ENCODE measurements around the gene KCNK3.

DNA sequence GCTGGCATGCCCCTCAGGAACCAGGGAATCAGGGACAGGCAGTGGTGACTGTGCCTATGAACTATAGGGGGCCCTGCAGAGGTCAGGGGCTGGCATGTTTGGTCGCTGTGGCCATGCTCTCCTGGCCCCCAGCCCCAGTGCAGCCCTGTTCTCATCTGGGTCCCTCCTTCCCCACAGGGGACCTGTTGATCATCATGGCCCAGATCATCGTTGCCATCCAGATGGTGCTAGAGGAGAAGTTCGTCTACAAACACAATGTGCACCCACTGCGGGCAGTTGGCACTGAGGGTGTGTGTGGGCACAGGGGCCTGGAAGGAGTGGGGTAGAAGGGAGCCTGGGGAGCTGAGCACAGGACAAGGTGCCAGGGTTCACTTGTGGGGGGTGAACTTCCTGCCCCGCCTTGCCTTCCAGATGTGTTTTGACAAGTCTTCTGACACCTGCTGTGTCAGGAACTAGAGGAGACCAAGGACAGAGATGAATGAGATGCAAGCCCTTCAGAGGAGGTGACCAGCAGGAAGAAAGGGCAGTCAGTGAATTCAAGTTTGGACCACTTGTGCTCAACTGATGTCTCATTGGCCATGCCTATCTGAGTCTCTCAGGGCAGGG is 83.8 kb downstream of the KCNK3 start:
- no peak for TF ChIP-seq POLR2A (IDR thresholded peaks at IDR 0.05)
- TF ChIP-seq, protein P1, sequence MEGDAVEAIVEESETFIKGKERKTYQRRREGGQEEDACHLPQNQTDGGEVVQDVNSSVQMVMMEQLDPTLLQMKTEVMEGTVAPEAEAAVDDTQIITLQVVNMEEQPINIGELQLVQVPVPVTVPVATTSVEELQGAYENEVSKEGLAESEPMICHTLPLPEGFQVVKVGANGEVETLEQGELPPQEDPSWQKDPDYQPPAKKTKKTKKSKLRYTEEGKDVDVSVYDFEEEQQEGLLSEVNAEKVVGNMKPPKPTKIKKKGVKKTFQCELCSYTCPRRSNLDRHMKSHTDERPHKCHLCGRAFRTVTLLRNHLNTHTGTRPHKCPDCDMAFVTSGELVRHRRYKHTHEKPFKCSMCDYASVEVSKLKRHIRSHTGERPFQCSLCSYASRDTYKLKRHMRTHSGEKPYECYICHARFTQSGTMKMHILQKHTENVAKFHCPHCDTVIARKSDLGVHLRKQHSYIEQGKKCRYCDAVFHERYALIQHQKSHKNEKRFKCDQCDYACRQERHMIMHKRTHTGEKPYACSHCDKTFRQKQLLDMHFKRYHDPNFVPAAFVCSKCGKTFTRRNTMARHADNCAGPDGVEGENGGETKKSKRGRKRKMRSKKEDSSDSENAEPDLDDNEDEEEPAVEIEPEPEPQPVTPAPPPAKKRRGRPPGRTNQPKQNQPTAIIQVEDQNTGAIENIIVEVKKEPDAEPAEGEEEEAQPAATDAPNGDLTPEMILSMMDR (IDR thresholded peaks at IDR 0.05): no peak
